NCI-H510A treated with DMSO at 0.1 percent for 48 hours (cell line): ENCODE data around the gene RHOG.
"Not testable (repeated sequence)": the region's sequence is repeated elsewhere in the genome, so short reads cannot be mapped to it uniquely, and the experiment has no call there.

ENCODE experiments used
- DNase-seq: peaks from one replicate; lab custom pipeline; 2025; lab: John Stamatoyannopoulos, UW

Gene RHOG

DNA sequence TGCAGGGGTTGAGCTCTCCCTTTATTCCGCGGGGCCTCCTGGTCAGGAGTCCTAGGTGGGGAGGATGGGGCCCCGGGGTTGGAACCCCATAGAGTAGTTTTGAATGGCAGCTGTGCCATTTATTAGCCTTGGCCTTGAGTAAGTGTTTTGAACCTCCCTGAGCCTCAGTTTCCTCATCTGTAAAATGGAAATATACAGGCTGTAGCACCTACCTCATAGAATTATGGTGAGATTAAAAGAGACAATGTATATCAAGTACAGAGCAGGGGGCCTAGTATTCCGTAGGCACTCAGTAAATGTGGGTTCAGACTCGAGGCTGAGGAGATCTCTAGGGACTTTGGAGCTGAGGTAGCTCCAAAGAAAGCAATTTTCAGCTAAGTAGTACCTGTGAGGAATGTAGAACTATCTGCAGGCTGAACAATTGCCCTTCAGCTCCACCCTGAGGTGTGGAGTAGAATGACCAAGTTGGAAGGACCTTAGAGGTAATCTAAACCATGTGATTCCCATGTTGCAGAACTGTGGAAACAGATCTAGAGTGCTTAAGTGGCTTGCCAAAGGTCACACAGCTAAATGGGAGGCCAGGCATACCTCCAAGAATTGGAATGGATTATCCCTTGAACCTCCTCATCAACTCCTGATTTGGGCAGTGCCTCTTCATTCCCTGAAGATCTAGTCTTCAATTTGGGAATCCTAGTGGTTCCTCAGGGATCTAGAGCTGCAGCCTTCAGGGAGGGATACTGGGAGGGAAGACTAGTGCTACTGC, 31.7 kb downstream of the RHOG start:
- DNase-seq: no peak

DNA sequence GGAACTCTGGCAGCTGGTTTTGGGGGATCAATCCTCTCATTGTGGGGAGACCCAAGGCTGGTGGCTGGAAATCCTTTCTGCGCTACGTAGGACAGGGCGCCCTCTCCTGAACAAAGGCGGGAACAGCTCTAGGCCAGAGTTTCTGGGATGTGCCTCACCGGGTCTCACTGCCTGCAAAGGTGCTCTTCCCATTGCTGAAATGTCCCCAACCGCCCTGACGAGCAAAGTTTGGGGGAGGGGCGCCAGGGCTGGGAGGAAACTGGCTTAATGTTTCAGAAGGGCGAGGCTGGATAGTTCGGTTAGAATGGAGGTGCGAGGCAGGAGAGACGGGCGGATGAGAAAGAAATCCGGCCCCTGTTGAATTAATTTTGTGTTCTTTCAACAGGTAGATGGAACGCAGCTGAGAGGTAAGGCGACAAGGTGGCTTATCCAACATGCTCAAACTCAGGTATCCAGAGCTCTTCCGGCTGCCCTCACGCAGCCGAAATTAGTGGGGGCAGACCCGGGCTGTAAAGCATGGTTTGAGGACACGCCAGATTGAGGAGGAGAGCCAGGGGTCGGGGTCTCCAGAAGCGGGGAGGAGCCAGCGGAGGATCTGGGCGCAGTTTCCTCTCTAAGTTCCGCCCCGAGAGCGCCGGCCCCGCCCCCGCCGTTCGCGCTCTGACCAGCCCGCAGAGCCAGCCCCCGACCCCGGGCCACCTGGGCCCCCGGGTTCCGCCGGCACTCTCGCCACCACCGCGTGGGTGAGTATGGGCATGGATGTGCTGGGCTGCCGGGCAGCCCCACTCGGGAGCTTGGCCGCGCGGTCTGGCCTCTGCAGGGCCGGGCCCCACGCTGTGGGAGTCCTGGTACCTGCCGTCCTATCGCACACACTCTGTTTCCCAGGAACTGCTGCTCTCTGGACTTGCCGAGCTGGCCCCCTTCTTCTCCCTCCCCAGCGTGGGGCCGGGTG, 32.6 kb downstream of the RHOG start, which contains the start of gene PGAP2:
Gene PGAP2 (plus strand): TSS at position 652 of the 952 bp plus-strand sequence. CDS start 2,700 bp downstream, outside the sequence.
- DNase-seq: peak; percentile 77

DNA sequence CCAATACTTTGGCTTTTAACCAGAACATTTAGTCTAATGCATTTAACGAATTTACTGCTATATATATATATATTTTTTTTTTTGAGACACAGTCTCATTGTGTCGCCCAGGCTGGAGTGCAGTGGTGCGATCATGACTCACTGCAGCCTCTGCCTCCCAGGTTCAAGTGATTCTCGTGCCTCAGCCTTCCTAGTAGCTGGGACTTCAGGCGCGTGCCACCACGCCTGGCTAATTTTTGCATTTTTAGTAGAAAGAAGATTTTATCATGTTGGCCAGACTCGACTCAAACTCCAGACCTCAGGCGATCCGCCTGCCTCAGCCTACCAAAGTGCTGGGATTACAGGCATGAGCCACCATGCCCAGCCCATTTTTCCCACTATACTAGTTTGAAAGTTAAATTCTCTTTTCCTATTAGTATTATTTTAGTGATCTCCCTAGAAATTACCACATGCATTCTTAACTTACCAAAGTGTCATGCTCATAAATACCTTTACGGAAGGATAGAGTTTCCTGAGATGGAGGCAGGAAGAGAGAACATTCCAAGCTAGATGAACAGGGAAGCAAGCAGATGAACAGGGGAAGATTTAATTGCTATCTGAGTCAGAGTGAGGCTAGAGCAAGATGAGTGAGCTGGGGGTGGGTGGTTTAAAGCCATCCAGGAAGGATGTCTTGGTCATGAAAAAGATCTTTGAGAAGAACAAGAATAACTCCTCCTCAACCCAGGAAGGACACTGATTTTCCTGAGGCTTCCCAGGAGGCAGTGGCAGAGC, 36.8 kb downstream of the RHOG start:
- DNase-seq: no peak

GRCh38 chr11:3802011-3802790, 38.6 kb downstream of the RHOG start:
- DNase-seq: no peak

GRCh38 chr11:3799873-3800272, 40.9 kb downstream of the RHOG start:
- no peak for DNase-seq

GRCh38 chr11:3799143-3799542, 41.6 kb downstream of the RHOG start:
- no peak for DNase-seq

- DNase-seq: peak; percentile 99
These were observed 43.2 kb downstream of the RHOG start, which contains the start of gene NUP98 for GRCh38 chr11:3797329-3798090. NUP98 (minus strand) TSS chr11:3797554; CDS start chr11:3782117, 15,437 bp downstream.

GRCh38 chr11:3796801-3797328, 43.9 kb downstream of the RHOG start:
- DNase-seq: peak; percentile 52

DNA sequence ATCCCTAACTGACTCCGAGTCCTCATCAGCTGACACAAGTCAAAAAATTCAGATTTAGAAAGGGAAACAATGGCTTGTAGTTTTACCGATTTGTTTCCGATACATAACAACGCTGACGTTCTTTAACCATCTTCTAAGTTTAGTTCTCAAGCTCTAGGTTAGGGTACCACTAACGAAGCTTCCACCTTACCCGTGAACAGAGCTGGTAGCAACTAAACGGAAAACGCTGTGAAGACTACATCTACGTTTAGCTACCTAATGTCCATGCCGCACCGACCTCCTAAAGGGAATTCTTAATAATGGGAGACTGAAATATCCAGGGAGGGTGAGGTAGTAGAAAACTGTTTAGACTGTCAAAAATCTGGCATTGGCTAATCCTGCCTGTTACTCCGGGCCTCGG, 44.4 kb downstream of the RHOG start:
- no peak for DNase-seq

- no peak for DNase-seq
These were observed 44.8 kb downstream of the RHOG start for GRCh38 chr11:3796002-3796311.

- DNase-seq: no peak
These were observed 45.4 kb downstream of the RHOG start for GRCh38 chr11:3795131-3796001.

- not testable (repeated sequence) for DNase-seq
These were observed 46.4 kb downstream of the RHOG start for GRCh38 chr11:3794387-3794786.

GRCh38 chr11:3786781-3787428, 53.9 kb downstream of the RHOG start:
- no peak for DNase-seq

DNA sequence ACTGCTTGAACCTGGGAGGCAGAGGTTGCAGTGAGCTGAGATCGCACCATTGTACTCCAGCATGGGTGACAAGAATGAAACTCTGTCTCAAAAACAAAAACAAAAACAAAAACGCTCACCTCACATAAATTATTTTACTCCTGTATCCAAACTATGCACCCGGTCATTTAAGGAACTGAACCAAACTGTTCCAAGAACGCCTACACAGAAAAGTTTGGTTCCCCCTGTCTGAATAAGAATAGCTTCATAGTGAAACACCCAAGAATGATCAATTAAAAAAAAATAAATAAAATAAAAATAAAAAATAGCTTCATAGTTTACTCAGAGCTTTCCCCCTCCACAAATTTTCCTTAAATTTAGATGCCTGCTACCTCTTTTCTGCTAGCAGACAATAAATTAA, 57.1 kb downstream of the RHOG start:
- DNase-seq: no peak

GRCh38 chr11:3782963-3783362, 57.8 kb downstream of the RHOG start:
- DNase-seq: no peak

- no peak for DNase-seq
These were observed 59.3 kb downstream of the RHOG start for GRCh38 chr11:3781423-3781822.
